ACHN (cell line): ENCODE data around the gene RP2.

Experiments used
- DNase-seq: peaks from one replicate; pipeline ENCODE4 v3.0.0-alpha.2; 2015
- in situ Hi-C: cut with HindIII; loops from 2 replicates; pipeline ENCODE4 v1.10.0; 2017; ENCODE audit warnings: low sequenced_read_pairs, low pct_ligation_motif_present, low pct_unique_long_range_greater_than_20kb

The RP2 gene

GRCh38 chrX:46836701-46837557, at the start of gene RP2:
Gene RP2, plus strand, starts transcription at chrX:46837043. Its CDS starts 58 bp downstream, at chrX:46837101.
- in situ Hi-C loops: no loop called here
- DNase-seq: peak; percentile 88

- in situ Hi-C loops: no loop called here
- DNase-seq: no peak
These were observed 47.9 kb upstream of the RP2 start for GRCh38 chrX:46788902-46789301.

GRCh38 chrX:46791927-46792809, 44.7 kb upstream of the RP2 start:
- DNase-seq: peak; percentile 58
- in situ Hi-C loops: no loop called here

GRCh38 chrX:46792810-46793188, 44.0 kb upstream of the RP2 start:
- no peak for DNase-seq
- in situ Hi-C loops: no loop called here

GRCh38 chrX:46793386-46794143, 43.3 kb upstream of the RP2 start:
- in situ Hi-C loops: no loop called here
- no peak for DNase-seq

GRCh38 chrX:46796574-46797191, 40.2 kb upstream of the RP2 start:
- in situ Hi-C loops: no loop called here
- peak; percentile 49 for DNase-seq

- DNase-seq: peak; percentile 18
- in situ Hi-C loops: no loop called here
These were observed 33.7 kb upstream of the RP2 start for GRCh38 chrX:46803140-46803539.

GRCh38 chrX:46805270-46805669, 31.6 kb upstream of the RP2 start:
- in situ Hi-C loops: no loop called here
- DNase-seq: no peak

- in situ Hi-C loops: no loop called here
- no peak for DNase-seq
These were observed 25.7 kb upstream of the RP2 start for GRCh38 chrX:46811121-46811520.

GRCh38 chrX:46812445-46812844, 24.4 kb upstream of the RP2 start:
- DNase-seq: no peak
- in situ Hi-C loops: no loop called here

GRCh38 chrX:46814966-46815365, 21.9 kb upstream of the RP2 start:
- in situ Hi-C loops: no loop called here
- DNase-seq: no peak

GRCh38 chrX:46819136-46819535, 17.7 kb upstream of the RP2 start:
- in situ Hi-C loops: no loop called here
- DNase-seq: no peak

- DNase-seq: no peak
- in situ Hi-C loops: no loop called here
These were observed 16.3 kb upstream of the RP2 start for GRCh38 chrX:46820391-46821100.

- in situ Hi-C loops: no loop called here
- DNase-seq: no peak
These were observed 13.4 kb upstream of the RP2 start for GRCh38 chrX:46823481-46823880.

- in situ Hi-C loops: no loop called here
- DNase-seq: no peak
These were observed 5.0 kb upstream of the RP2 start for GRCh38 chrX:46831765-46832327.

- in situ Hi-C loops: no loop called here
- peak; percentile 41 for DNase-seq
These were observed 979 bp downstream of the RP2 start for GRCh38 chrX:46837558-46838485.

- DNase-seq: no peak
- in situ Hi-C loops: no loop called here
These were observed 1.6 kb downstream of the RP2 start for GRCh38 chrX:46838486-46838870.
